ENCODE data around the gene SCCPDH. TPM values are rescaled to one million over a fixed set of nuclear protein-coding genes. Genes with fewer than 3 reads are reported as not detected.
A peak's percentile ranks its signal among the peaks of the same experiment; 100 is the strongest.

SCCPDH gene
- total RNA-seq, 6 experiments from 2014 or later, result 21.3 to 27.2 (median 25.6) TPM

DNA sequence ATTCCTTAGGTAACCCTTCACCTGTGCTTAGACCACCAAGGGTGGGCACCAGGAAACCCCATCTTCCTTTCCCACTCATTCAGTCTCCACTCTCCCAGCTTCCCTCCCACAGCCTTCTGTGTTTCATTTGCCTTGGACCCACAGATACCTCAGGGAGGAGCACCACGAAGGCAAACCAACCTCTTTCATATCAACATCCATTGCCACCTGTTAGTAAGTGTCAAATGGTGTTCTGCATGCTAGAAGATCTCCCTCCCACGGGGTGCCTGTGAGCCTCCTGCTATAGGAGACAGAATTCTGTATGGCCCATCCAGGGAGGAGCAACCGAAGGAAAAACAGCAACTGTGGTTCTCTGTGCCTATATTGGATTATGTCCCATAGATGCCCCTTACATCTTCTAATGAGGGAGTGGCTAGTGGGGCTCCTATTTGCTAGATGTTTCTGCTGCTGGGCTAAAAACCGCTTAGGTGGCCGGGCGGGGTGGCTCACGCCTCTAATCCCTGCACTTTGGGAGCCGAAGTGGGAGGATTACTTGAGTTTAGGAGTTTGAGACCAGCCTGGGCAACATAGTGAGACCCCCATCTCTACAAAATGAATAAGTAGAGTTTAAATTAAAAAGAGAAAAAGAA is 25.6 kb upstream of the SCCPDH start:
- H3K27ac Mint-ChIP-seq, result peak overlapping the region; percentile 91

DNA sequence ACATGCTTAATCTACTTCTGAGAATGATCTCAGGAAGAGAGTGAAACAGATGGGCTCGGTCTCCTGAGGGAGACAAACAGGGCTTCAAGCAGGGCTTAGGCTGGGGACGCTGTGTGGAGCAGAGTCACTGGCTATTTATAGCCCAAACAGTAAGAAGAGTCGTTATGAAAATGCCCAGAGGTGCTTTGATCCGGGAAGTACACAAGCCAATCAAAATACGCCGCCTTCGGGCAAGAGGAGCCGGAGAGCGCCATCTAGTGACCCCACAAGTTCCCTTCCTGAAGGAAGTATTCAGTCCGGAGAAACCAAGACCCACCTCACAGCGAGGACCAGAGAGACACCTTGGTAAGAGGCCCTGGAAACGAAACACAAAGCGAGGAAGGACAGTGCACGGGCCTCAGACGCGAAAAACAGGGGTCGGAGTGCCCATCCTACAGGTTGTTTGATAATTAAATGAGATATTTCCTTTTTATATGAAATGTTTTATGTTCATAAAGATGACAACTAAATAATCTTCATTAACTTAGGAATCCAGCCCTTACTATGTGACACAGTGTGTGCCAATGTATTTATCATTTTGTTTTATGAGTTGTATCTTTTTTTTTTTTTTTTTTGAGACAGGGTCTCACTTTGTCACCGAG is 25.0 kb upstream of the SCCPDH start:
- Mint-ChIP-seq H3K36me3 (ENCODE audit: low read depth) (peaks cover 7% of the 10 kb centered on the region), H3K27me3 (ENCODE audit: insufficient read depth) (peaks cover 6% of the 10 kb centered on the region; the same call in 1 of the 2 replicates), H3K4me3 (peak overlapping the region; percentile 73), H3K27ac (peak overlapping the region; percentile 91), H3K9me3 (peaks cover 18% of the 10 kb centered on the region), H3K4me1 (ENCODE audit: low read depth) (peaks cover 38% of the 10 kb centered on the region)
- DNase-seq, result peak; percentile 96
- TF ChIP-seq, protein P1, sequence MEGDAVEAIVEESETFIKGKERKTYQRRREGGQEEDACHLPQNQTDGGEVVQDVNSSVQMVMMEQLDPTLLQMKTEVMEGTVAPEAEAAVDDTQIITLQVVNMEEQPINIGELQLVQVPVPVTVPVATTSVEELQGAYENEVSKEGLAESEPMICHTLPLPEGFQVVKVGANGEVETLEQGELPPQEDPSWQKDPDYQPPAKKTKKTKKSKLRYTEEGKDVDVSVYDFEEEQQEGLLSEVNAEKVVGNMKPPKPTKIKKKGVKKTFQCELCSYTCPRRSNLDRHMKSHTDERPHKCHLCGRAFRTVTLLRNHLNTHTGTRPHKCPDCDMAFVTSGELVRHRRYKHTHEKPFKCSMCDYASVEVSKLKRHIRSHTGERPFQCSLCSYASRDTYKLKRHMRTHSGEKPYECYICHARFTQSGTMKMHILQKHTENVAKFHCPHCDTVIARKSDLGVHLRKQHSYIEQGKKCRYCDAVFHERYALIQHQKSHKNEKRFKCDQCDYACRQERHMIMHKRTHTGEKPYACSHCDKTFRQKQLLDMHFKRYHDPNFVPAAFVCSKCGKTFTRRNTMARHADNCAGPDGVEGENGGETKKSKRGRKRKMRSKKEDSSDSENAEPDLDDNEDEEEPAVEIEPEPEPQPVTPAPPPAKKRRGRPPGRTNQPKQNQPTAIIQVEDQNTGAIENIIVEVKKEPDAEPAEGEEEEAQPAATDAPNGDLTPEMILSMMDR (IDR thresholded peaks at IDR 0.05), result peak; percentile 91

More for the DNA sequence above, 25.6 kb upstream of the SCCPDH start:
- H3K36me3 Mint-ChIP-seq (ENCODE audit: low read depth), result peaks cover 12% of the 10 kb centered on the region
- DNase-seq, result no peak
- H3K9me3 Mint-ChIP-seq, result peaks cover 24% of the 10 kb centered on the region
- H3K4me3 Mint-ChIP-seq, result peak overlapping the region; percentile 73
- TF ChIP-seq, protein P1 (IDR thresholded peaks at IDR 0.05), result no peak
- H3K4me1 Mint-ChIP-seq (ENCODE audit: low read depth), result peaks cover 34% of the 10 kb centered on the region
- peaks cover 6% of the 10 kb centered on the region; the same call in 1 of the 2 replicates for H3K27me3 Mint-ChIP-seq (ENCODE audit: insufficient read depth)

DNA sequence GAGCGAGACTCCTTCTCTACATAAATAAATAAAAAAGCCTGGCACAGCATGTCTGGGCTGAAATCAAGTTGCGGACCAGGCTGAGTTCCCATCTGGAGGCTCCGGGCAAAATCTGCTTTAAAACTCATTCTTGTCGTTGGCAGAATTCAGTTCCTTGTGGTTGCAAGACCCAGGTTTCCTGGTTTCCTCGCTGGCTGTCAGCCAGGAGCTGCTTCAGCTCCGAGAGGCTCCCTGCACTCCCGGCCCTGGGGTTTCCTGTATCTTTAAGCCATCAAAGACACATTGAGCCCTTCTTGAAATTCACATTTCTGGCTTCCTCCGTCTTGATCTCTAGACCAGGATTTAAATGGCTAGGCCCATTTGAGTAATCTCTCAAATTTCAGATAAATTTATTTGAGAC is 20.6 kb upstream of the SCCPDH start:
- peaks cover 58% of the 10 kb centered on the region for H3K4me1 Mint-ChIP-seq (ENCODE audit: low read depth)
- H3K27me3 Mint-ChIP-seq (ENCODE audit: insufficient read depth), result peaks cover 6% of the 10 kb centered on the region; the same call in 1 of the 2 replicates
- H3K36me3 Mint-ChIP-seq (ENCODE audit: low read depth), result peaks cover 4% of the 10 kb centered on the region
- no peak overlapping the region for H3K4me3 Mint-ChIP-seq
- H3K9me3 Mint-ChIP-seq, result no peaks in the 10 kb centered on the region
- no peak for DNase-seq
- TF ChIP-seq, protein P1 (IDR thresholded peaks at IDR 0.05), result no peak
- peak overlapping the region; percentile 24; the same call in 1 of the 2 replicates for H3K27ac Mint-ChIP-seq

DNA sequence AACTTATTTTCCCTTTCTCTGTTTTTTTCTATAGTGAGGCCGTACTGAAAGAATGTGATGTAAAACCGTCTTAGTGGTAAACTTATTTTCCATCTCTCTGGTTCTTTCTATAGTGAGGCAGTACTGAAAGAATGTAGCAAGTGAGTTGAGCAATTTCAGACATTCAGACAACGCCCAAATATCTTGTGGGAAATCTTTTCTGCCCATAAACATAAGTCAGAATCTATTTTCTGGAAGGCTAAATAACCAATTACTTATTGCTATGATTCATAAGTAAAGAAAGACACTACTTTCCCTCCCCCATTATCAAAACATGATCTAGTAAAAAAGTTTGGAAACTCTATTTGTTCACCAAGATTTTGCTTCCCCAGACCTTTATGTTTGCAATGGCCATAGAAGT is 18.8 kb upstream of the SCCPDH start:
- H3K4me3 Mint-ChIP-seq, result peak overlapping the region; percentile 60
- peak; percentile 95 for DNase-seq
- TF ChIP-seq, protein P1 (IDR thresholded peaks at IDR 0.05), result no peak
- peaks cover 11% of the 10 kb centered on the region for H3K36me3 Mint-ChIP-seq (ENCODE audit: low read depth)
- peaks cover 2% of the 10 kb centered on the region for H3K27me3 Mint-ChIP-seq (ENCODE audit: insufficient read depth)
- H3K27ac Mint-ChIP-seq, result peak overlapping the region; percentile 96
- H3K9me3 Mint-ChIP-seq, result peaks cover 7% of the 10 kb centered on the region
- H3K4me1 Mint-ChIP-seq (ENCODE audit: low read depth), result peaks cover 46% of the 10 kb centered on the region

DNA sequence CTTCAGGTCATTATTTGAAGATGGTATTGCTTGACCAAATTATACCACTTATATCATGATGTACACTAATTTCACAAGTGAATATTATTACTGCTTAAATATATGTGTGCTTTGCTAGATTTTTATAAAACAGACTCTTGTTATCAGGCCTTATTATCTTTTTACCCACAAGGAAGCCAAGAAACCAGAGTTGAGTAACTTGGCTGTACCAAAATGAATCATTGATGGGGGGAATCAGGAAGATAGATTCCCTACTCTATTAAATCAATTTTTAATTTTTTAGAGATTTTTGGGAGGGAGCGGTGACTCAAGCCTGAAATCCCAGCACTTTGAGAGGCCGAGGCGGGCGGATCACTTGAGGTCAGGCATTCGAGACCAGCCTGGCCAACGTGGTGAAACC is 16.0 kb upstream of the SCCPDH start:
- no peak overlapping the region for H3K27ac Mint-ChIP-seq
- TF ChIP-seq, protein P1 (IDR thresholded peaks at IDR 0.05), result no peak
- peaks cover 10% of the 10 kb centered on the region for H3K27me3 Mint-ChIP-seq (ENCODE audit: insufficient read depth)
- peaks cover 42% of the 10 kb centered on the region for H3K4me1 Mint-ChIP-seq (ENCODE audit: low read depth)
- peaks cover 31% of the 10 kb centered on the region for H3K9me3 Mint-ChIP-seq
- H3K4me3 Mint-ChIP-seq, result no peak overlapping the region
- DNase-seq, result peak; percentile 21
- peaks cover 32% of the 10 kb centered on the region for H3K36me3 Mint-ChIP-seq (ENCODE audit: low read depth)
